ENCODE measurements around the gene GVQW3.

DNA sequence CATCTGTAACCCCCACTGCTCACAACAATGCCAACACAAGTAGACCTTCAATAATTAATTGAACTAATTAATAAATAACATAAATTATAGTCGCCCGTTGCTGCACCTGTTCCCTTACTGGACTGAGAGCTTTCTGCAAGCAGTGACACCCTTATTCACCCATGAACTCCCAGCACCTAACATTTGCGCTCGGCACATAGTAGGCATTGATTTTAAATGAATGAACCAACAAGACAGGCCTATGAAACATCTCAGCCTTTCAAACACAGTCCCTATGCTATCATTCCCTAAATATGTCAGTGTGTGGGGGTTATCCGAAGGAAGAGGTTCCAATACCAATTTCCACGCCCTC lies 1.3 kb upstream of the GVQW3 start:
- TF ChIP-seq, protein P1, sequence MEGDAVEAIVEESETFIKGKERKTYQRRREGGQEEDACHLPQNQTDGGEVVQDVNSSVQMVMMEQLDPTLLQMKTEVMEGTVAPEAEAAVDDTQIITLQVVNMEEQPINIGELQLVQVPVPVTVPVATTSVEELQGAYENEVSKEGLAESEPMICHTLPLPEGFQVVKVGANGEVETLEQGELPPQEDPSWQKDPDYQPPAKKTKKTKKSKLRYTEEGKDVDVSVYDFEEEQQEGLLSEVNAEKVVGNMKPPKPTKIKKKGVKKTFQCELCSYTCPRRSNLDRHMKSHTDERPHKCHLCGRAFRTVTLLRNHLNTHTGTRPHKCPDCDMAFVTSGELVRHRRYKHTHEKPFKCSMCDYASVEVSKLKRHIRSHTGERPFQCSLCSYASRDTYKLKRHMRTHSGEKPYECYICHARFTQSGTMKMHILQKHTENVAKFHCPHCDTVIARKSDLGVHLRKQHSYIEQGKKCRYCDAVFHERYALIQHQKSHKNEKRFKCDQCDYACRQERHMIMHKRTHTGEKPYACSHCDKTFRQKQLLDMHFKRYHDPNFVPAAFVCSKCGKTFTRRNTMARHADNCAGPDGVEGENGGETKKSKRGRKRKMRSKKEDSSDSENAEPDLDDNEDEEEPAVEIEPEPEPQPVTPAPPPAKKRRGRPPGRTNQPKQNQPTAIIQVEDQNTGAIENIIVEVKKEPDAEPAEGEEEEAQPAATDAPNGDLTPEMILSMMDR (IDR thresholded peaks at IDR 0.05): no peak
- no peak for TF ChIP-seq EP300 (IDR thresholded peaks at IDR 0.05)
